HepG2 (cell line): Measurements from ENCODE around the gene AQP12A. TPM values are rescaled to one million over a fixed set of nuclear protein-coding genes. Genes with fewer than 3 reads are reported as not detected.

Experiments used
- ATAC-seq: fragments of 200-7000 bp; cut with Tn5 transposase; 3 replicates; pipeline ENCODE4 v1.9.1; 2020; ENCODE audit warnings: mild to moderate bottlenecking, moderate library complexity
- BruUV-seq: library from RNA; stranded (reverse); fragments of 400-500 nt; replicated peaks from 2 replicates; lab custom pipeline; 2021; lab: Mats Ljungman, UMichigan
- CTCF ChIA-PET: fragments of 300-600 bp; formaldehyde crosslinking; extraction: SDS; loops from one replicate; lab custom pipeline; 2021; ENCODE audit warnings: low total read pairs, inconsistent platforms, low intra/inter-chr PET ratio; lab: Yijun Ruan, JAX
- POLR2A ChIA-PET: fragments of 350-600 bp; sonication (Branson Sonifier 250); formaldehyde crosslinking; loops from one replicate; lab custom pipeline; 2020; ENCODE audit warnings: antibody characterized with exemption, inconsistent platforms; lab: Yijun Ruan, JAX
- DNase-seq: peaks from one replicate; pipeline ENCODE4 v3.0.0-alpha.2; 2015; ENCODE audit warnings: low spot score
- FAIRE-seq: peaks from 3 replicates; lab custom pipeline; 2011; peaks lifted over from hg19 to GRCh38; lab: Jason Lieb, UNC
- H2AFZ ChIP-seq: one replicate; pipeline ENCODE4 v1.6.1; 2011; ENCODE audit warnings: low read length, inconsistent platforms
- H3K27ac ChIP-seq: fragments of 300-600 bp; 3 replicates; pipeline ENCODE4 v1.8.0; 2011; ENCODE audit warnings: mixed run types, mild to moderate bottlenecking, mixed read lengths, low read length, inconsistent platforms; ENCODE audit not compliant: insufficient read depth; ENCODE audit errors: extremely low read length
- H3K27me3 ChIP-seq, 2 experiments: fragments of 200-600 bp in 1 of 2; 2 replicates in 1 of 2; 3 replicates in 1 of 2; pipeline versions ENCODE4 v1.6.0 to v1.8.0; 2011; ENCODE audit warnings: low read length in 2 of 2, mild to moderate bottlenecking in 2 of 2, moderate library complexity in 2 of 2, inconsistent platforms in 1 of 2; ENCODE audit not compliant: insufficient read depth in 2 of 2, control insufficient read depth in 1 of 2
- H3K36me3 ChIP-seq, 2 experiments: fragments of 200-600 bp in 1 of 2; replicated peaks in 1 of 2; 2 replicates in 1 of 2; 3 replicates in 1 of 2; pipeline versions ENCODE4 v1.5.1 to v1.8.0; 2011; ENCODE audit warnings: low read length in 2 of 2, inconsistent platforms in 1 of 2; ENCODE audit not compliant: insufficient read depth in 2 of 2, control insufficient read depth in 1 of 2
- H3K4me1 ChIP-seq: 2 replicates; pipeline ENCODE4 v1.5.1; 2012; ENCODE audit warnings: low read length, inconsistent platforms; ENCODE audit not compliant: insufficient read depth
- H3K4me2 ChIP-seq: 2 replicates; pipeline ENCODE4 v1.6.0; 2011; ENCODE audit warnings: low read depth, low read length, inconsistent platforms
- H3K4me3 ChIP-seq, 3 experiments: fragments of 200-600 bp in 1 of 3; sonication (generic), shearing (Covaris generic) in 1 of 3; replicated peaks in 1 of 3; 2 replicates each; pipeline ENCODE4 v1.5.1; 2011 to 2016; ENCODE audit warnings: low read length in 3 of 3, inconsistent platforms in 2 of 3, low read depth in 2 of 3, mild to moderate bottlenecking in 2 of 3, control low read depth in 1 of 3, mixed read lengths in 1 of 3; ENCODE audit not compliant: insufficient read depth in 1 of 3
- H3K79me2 ChIP-seq: one replicate; pipeline ENCODE4 v1.6.1; 2011; ENCODE audit warnings: low read length, inconsistent platforms; ENCODE audit not compliant: insufficient read depth
- H3K9ac ChIP-seq: 2 replicates; pipeline ENCODE4 v1.6.0; 2011; ENCODE audit warnings: mild to moderate bottlenecking, low read depth, low read length, inconsistent platforms; ENCODE audit not compliant: insufficient read depth
- H3K9me3 ChIP-seq: 2 replicates; pipeline ENCODE4 v1.5.1; 2012; ENCODE audit warnings: mild to moderate bottlenecking, low read length
- H4K20me1 ChIP-seq: 2 replicates; pipeline ENCODE4 v1.6.0; 2011; ENCODE audit warnings: inconsistent platforms, mild to moderate bottlenecking, low read length, moderate library complexity; ENCODE audit not compliant: insufficient read depth
- EZH2 ChIP-seq: conservative IDR thresholded peaks from 2 replicates; pipeline ENCODE4 v1.6.1; 2012; ENCODE audit warnings: mild to moderate bottlenecking, low read depth, low read length, moderate library complexity
- HINFP ChIP-seq: sonication (generic); formaldehyde crosslinking; IDR thresholded peaks from 2 replicates; pipeline ENCODE4 v1.4.0; 2020; ENCODE audit warnings: low read depth, mild to moderate bottlenecking, missing genetic modification reagents
- MAFK ChIP-seq, 2 experiments: IDR thresholded peaks in 1 of 2; conservative IDR thresholded peaks in 1 of 2; 2 replicates each; pipeline ENCODE4 v1.6.1; 2011; ENCODE audit warnings: improper control_type of control experiment in 2 of 2, low read length in 2 of 2
- NONO ChIP-seq, 2 experiments: fragments of 450-650 bp in 1 of 2; sonication (generic) in 1 of 2; formaldehyde crosslinking in 1 of 2; IDR thresholded peaks in 1 of 2; conservative IDR thresholded peaks in 1 of 2; 2 replicates each; pipeline versions ENCODE4 v1.6.1 to v1.8.0; 2017 to 2022; ENCODE audit warnings: mild to moderate bottlenecking in 1 of 2, missing genetic modification reagents in 1 of 2, moderate library complexity in 1 of 2
- YEATS4 ChIP-seq: sonication (generic); formaldehyde crosslinking; IDR thresholded peaks from 2 replicates; pipeline ENCODE4 v1.4.0; 2020; ENCODE audit warnings: missing genetic modification reagents, borderline replicate concordance
- WGBS: methylation state at CpG from one replicate; pipeline ENCODE4 v1.1.6; 2017; ENCODE audit warnings: low lambda C conversion rate; 5-methylcytosine and 5-hydroxymethylcytosine counted together
- in situ Hi-C: cut with HindIII; loops from 2 replicates; pipeline ENCODE4 v1.10.0; 2017; ENCODE audit warnings: low pct_unique_long_range_greater_than_20kb; ENCODE audit not compliant: extremely low pct_ligation_motif_present
- intact Hi-C: fragments of 100-400 bp; cut with micrococcal nuclease; formaldehyde crosslinking; loops from one replicate; pipeline ENCODE4 v1.10.0; 2022; ENCODE audit not compliant: unreplicated experiment
- polyA plus RNA-seq, 8 experiments: library from polyadenylated mRNA; depleted of rRNA in 3 of 8; stranded (reverse) in 7 of 8; unstranded in 1 of 8; fragments of >200 nt; fragmentation: Illumina TruSeq in 4 of 8; extraction: Trizol in 4 of 8; gene quantifications; 2 replicates each; pipeline versions ENCODE4 v1.2.1 to v1.2.3, GENCODE V29; 2011 to 2016; ENCODE audit warnings: low read depth in 4 of 8, missing spikeins in 1 of 8, mixed read lengths in 1 of 8; ENCODE audit not compliant: insufficient read depth in 1 of 8
- total RNA-seq, 5 experiments: library from RNA; depleted of rRNA; stranded (reverse); fragments of >200 nt; fragmentation: Illumina TruSeq; extraction: Trizol; gene quantifications; 2 replicates each; pipeline ENCODE4 v1.2.3, GENCODE V29; 2016; ENCODE audit warnings: low read depth in 1 of 5

Gene AQP12A
- total and polyA plus RNA-seq, 2 of the 13 experiments (the other 11 are each of a cell fraction or from before 2014, with no cell fraction given) = not detected

- in situ Hi-C loops = loop anchor here (10.0 kb wide), 1 partner anchor 182 kb away; no protein-coding TSS in a partner anchor
- Histone ChIP-seq H3K27ac (no peak overlapping the region), H3K4me3 (no peak overlapping the region), H4K20me1 (no peaks in the 10 kb centered on the region), H3K79me2 (no peaks in the 10 kb centered on the region), H3K36me3 (no peaks in the 10 kb centered on the region), H3K4me2 (no peak overlapping the region), H2AFZ (no peak overlapping the region), H3K9me3 (no peaks in the 10 kb centered on the region)
- POLR2A ChIA-PET = no interaction called here
- TF ChIP-seq YEATS4 (CRISPR knock-in tag) = no peak
- TF ChIP-seq HINFP (CRISPR knock-in tag) = no peak
- TF ChIP-seq EZH2 = peak; percentile 55
- TF ChIP-seq NONO (IDR thresholded peaks at IDR 0.05) = no peak
- no peak for TF ChIP-seq NONO (CRISPR knock-in tag; conservative IDR thresholded peaks at IDR 0.05)
- TF ChIP-seq MAFK (conservative IDR thresholded peaks at IDR 0.05 in 1 of 2, IDR thresholded peaks at IDR 0.05 in 1 of 2; ENCODE audit: low read length in 2 of 2) = no peak
- TF ChIP-seq, all 625 proteins: peak for 1
- FAIRE-seq (no peak), ATAC-seq (no peak), DNase-seq (no peak)
- intact Hi-C loops = no loop called here
- BruUV-seq = no TSS peak
- WGBS = 28% methylated on average over 15 of the region's 15 CpGs
- Histone ChIP-seq H3K9ac (no peak overlapping the region), H3K4me1 (no peaks in the 10 kb centered on the region), H3K27me3 (peaks cover 37 to 87% of the 10 kb centered on the region in 2 experiments)
- CTCF ChIA-PET = no interaction called here
Observed at GRCh38 chr2:240707043-240707756, 15.5 kb downstream of the AQP12A start.
